ENCODE results near the gene TTC21B.

TTC21B gene

GRCh38 chr2:165913636-165914035, 39.9 kb downstream of the TTC21B start:
- Histone ChIP-seq H3K4me3 (ENCODE audit: low read depth, low read length) (no peak overlapping the region), H3K27me3 (ENCODE audit: insufficient read depth, low read depth, severe bottlenecking) (no peaks in the 10 kb centered on the region), H3K36me3 (peaks cover 35% of the 10 kb centered on the region), H3K9me3 (ENCODE audit: severe bottlenecking) (no peaks in the 10 kb centered on the region), H3K27ac (no peak overlapping the region)
- no peak for TF ChIP-seq CTCF (IDR thresholded peaks at IDR 0.05; ENCODE audit: low read depth, low read length)
- no peak for DNase-seq

- no peak overlapping the region for H3K27ac ChIP-seq
- no peak for TF ChIP-seq CTCF (IDR thresholded peaks at IDR 0.05; ENCODE audit: low read depth, low read length)
- no peak overlapping the region for H3K4me3 ChIP-seq (ENCODE audit: low read depth, low read length)
- no peaks in the 10 kb centered on the region for H3K27me3 ChIP-seq (ENCODE audit: insufficient read depth, low read depth, severe bottlenecking)
- DNase-seq = no peak
- no peaks in the 10 kb centered on the region for H3K9me3 ChIP-seq (ENCODE audit: severe bottlenecking)
- H3K36me3 ChIP-seq = peaks cover 25% of the 10 kb centered on the region
Measured at GRCh38 chr2:165911981-165912380, 41.6 kb downstream of the TTC21B start.

- H3K9me3 ChIP-seq (ENCODE audit: severe bottlenecking) = no peaks in the 10 kb centered on the region
- H3K4me3 ChIP-seq (ENCODE audit: low read depth, low read length) = no peak overlapping the region
- no peaks in the 10 kb centered on the region for H3K27me3 ChIP-seq (ENCODE audit: insufficient read depth, low read depth, severe bottlenecking)
- TF ChIP-seq CTCF (IDR thresholded peaks at IDR 0.05; ENCODE audit: low read depth, low read length) = no peak
- DNase-seq = no peak
- no peak overlapping the region for H3K27ac ChIP-seq
- H3K36me3 ChIP-seq = peaks cover 25% of the 10 kb centered on the region
Measured at GRCh38 chr2:165911231-165911630, 42.3 kb downstream of the TTC21B start.

GRCh38 chr2:165909466-165909865, 44.1 kb downstream of the TTC21B start:
- H3K27me3 ChIP-seq (ENCODE audit: insufficient read depth, low read depth, severe bottlenecking) = no peaks in the 10 kb centered on the region
- TF ChIP-seq CTCF (IDR thresholded peaks at IDR 0.05; ENCODE audit: low read depth, low read length) = no peak
- no peak for DNase-seq
- no peaks in the 10 kb centered on the region for H3K9me3 ChIP-seq (ENCODE audit: severe bottlenecking)
- peaks cover 25% of the 10 kb centered on the region for H3K36me3 ChIP-seq
- H3K4me3 ChIP-seq (ENCODE audit: low read depth, low read length) = no peak overlapping the region
- H3K27ac ChIP-seq = no peak overlapping the region

- peaks cover 10% of the 10 kb centered on the region for H3K36me3 ChIP-seq
- no peaks in the 10 kb centered on the region for H3K9me3 ChIP-seq (ENCODE audit: severe bottlenecking)
- DNase-seq = no peak
- no peak for TF ChIP-seq CTCF (IDR thresholded peaks at IDR 0.05; ENCODE audit: low read depth, low read length)
- H3K27ac ChIP-seq = no peak overlapping the region
- H3K27me3 ChIP-seq (ENCODE audit: insufficient read depth, low read depth, severe bottlenecking) = no peaks in the 10 kb centered on the region
- H3K4me3 ChIP-seq (ENCODE audit: low read depth, low read length) = no peak overlapping the region
Measured at GRCh38 chr2:165905854-165906253, 47.7 kb downstream of the TTC21B start.

- TF ChIP-seq CTCF (IDR thresholded peaks at IDR 0.05; ENCODE audit: low read depth, low read length) = no peak
- H3K36me3 ChIP-seq = peaks cover 10% of the 10 kb centered on the region
- no peaks in the 10 kb centered on the region for H3K9me3 ChIP-seq (ENCODE audit: severe bottlenecking)
- H3K27me3 ChIP-seq (ENCODE audit: insufficient read depth, low read depth, severe bottlenecking) = no peaks in the 10 kb centered on the region
- DNase-seq = no peak
- H3K27ac ChIP-seq = no peak overlapping the region
- no peak overlapping the region for H3K4me3 ChIP-seq (ENCODE audit: low read depth, low read length)
Measured at GRCh38 chr2:165905269-165905668, 48.3 kb downstream of the TTC21B start.
